GOT3 (cell line): ENCODE measurements around the gene CST9.
"Not testable (repeated sequence)": the region's sequence is repeated elsewhere in the genome, so short reads cannot be mapped to it uniquely, and the experiment has no call there.

Experiments
- DNase-seq: peaks from one replicate; lab custom pipeline; 2025; ENCODE audit warnings: mixed read lengths; lab: John Stamatoyannopoulos, UW

CST9 gene

GRCh38 chr20:23637282-23638221 lies 31.8 kb upstream of the CST9 start, which contains the start of gene CST3:
TSS of gene CST3 (minus strand) at chr20:23637955. CDS start at chr20:23637862, 93 bp downstream.
- DNase-seq: peak; percentile 62

GRCh38 chr20:23636908-23637281 lies 31.2 kb upstream of the CST9 start:
- no peak for DNase-seq

- no peak for DNase-seq
These were observed 30.6 kb upstream of the CST9 start for GRCh38 chr20:23636182-23636907.

- DNase-seq: not testable (repeated sequence)
These were observed 30.0 kb upstream of the CST9 start for GRCh38 chr20:23635768-23636090.

- DNase-seq: no peak
These were observed 29.5 kb upstream of the CST9 start for GRCh38 chr20:23634985-23635767.

- no peak for DNase-seq
These were observed 28.5 kb upstream of the CST9 start for GRCh38 chr20:23634044-23634801.

- no peak for DNase-seq
These were observed 27.2 kb upstream of the CST9 start for GRCh38 chr20:23632711-23633573.

- no peak for DNase-seq
These were observed 26.4 kb upstream of the CST9 start for GRCh38 chr20:23631981-23632710.

GRCh38 chr20:23631226-23631822 lies 25.6 kb upstream of the CST9 start:
- no peak for DNase-seq

- no peak for DNase-seq
These were observed 24.7 kb upstream of the CST9 start for GRCh38 chr20:23630392-23630849.

GRCh38 chr20:23629542-23630391 lies 24.1 kb upstream of the CST9 start:
- no peak for DNase-seq

GRCh38 chr20:23629017-23629541 lies 23.4 kb upstream of the CST9 start:
- DNase-seq: peak; percentile 32

GRCh38 chr20:23628402-23629016 lies 22.8 kb upstream of the CST9 start:
- DNase-seq: no peak

- DNase-seq: no peak
These were observed 21.8 kb upstream of the CST9 start for GRCh38 chr20:23627501-23627900.

GRCh38 chr20:23626040-23626620 lies 20.4 kb upstream of the CST9 start:
- DNase-seq: no peak

GRCh38 chr20:23625236-23625964 lies 19.7 kb upstream of the CST9 start:
- DNase-seq: no peak

- no peak for DNase-seq
These were observed 18.6 kb upstream of the CST9 start for GRCh38 chr20:23624324-23624691.
